ENCODE measurements around the gene STRN3.

DNA sequence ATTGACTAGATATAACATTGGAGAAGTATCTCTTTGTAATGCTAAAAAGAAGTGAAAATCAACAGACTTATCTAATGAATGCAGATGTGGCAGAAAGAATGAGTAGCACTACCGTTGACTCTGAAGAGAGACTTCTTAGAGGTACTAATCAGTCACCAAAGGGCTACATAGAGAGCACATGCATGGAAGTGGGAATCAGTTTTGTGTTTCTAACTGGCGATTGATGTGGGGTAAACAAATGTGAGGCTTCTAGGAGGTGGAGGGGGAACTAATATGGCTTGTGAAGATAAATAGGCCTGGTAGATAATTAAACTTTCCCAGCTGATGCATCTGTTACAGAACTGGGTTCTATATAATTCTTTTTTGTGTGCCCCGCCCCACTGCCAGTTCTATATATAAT lies 141.3 kb downstream of the STRN3 start:
- no peak for TF ChIP-seq GATA3 (IDR thresholded peaks at IDR 0.05; ENCODE audit: low read depth, low read length)
- TF ChIP-seq GATA2 (IDR thresholded peaks at IDR 0.05; ENCODE audit: low read depth, low read length) = no peak
